LNCaP clone FGC (cell line): ENCODE results near the gene LGI1.

Experiments
- DNase-seq: peaks from one replicate; pipeline ENCODE4 v3.0.0-alpha.2; 2011; ENCODE audit warnings: low read depth
- H3K4me3 ChIP-seq: 2 replicates; pipeline ENCODE4 v1.5.1; 2011; ENCODE audit warnings: mild to moderate bottlenecking, low read depth, low read length, control low read depth
- CTCF ChIP-seq: IDR thresholded peaks from 2 replicates; pipeline ENCODE4 v1.5.1; 2012; ENCODE audit warnings: mild to moderate bottlenecking; ENCODE audit not compliant: control insufficient read depth, insufficient read depth; ENCODE audit errors: extremely low read depth

LGI1 gene

GRCh38 chr10:93752761-93753160, 5.0 kb upstream of the LGI1 start:
- no peak overlapping the region for H3K4me3 ChIP-seq
- no peak for DNase-seq
- no peak for TF ChIP-seq CTCF

- DNase-seq: no peak
- TF ChIP-seq CTCF: no peak
- no peak overlapping the region for H3K4me3 ChIP-seq
Observed at GRCh38 chr10:93753621-93754250, 4.0 kb upstream of the LGI1 start.

- no peak for DNase-seq
- no peak for TF ChIP-seq CTCF
- H3K4me3 ChIP-seq: no peak overlapping the region
Observed at GRCh38 chr10:93754761-93755160, 3.0 kb upstream of the LGI1 start.

GRCh38 chr10:93755443-93756116, 2.2 kb upstream of the LGI1 start:
- no peak for TF ChIP-seq CTCF
- no peak for DNase-seq
- no peak overlapping the region for H3K4me3 ChIP-seq

- TF ChIP-seq CTCF: no peak
- no peak overlapping the region for H3K4me3 ChIP-seq
- DNase-seq: no peak
Observed at GRCh38 chr10:93756118-93756517, 1.6 kb upstream of the LGI1 start.

- no peak overlapping the region for H3K4me3 ChIP-seq
- DNase-seq: no peak
- no peak for TF ChIP-seq CTCF
Observed at GRCh38 chr10:93757136-93757535, 600 bp upstream of the LGI1 start.

GRCh38 chr10:93758508-93758885, 761 bp downstream of the LGI1 start:
- H3K4me3 ChIP-seq: no peak overlapping the region
- no peak for DNase-seq
- no peak for TF ChIP-seq CTCF
